22Rv1 (cell line): Measurements from ENCODE around the gene ERMP1.

Experiments
- ZFX ChIP-seq: fragments of 450-650 bp; IDR thresholded peaks from 2 replicates; pipeline ENCODE4 v1.6.1; 2017; ENCODE audit warnings: antibody characterized with exemption, borderline replicate concordance
- TF ChIP-seq, protein P1 (sequence below): fragments of 450-650 bp; IDR thresholded peaks from 2 replicates; pipeline ENCODE4 v1.5.1; 2017; ENCODE audit warnings: mild to moderate bottlenecking

DNA sequence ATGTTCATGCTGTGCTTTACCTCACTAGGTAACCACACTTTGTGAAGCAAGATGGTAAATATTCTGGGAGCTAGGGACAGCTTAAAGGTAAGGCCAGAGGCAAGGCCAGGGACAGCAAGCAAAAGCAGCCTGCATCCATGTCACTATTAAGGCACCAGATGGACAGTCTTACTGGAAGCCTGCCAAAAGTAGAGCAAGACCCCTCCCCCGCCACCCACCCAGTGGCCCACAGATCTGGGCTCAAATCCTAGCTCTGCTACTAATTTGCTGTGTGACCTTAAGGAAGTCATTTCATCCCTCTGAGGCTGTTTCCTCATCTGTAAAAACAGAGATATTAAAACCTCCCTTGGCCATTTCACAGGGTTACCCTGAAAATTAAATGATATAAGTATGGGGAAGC is 13.2 kb upstream of the ERMP1 start:
- TF ChIP-seq, protein P1, sequence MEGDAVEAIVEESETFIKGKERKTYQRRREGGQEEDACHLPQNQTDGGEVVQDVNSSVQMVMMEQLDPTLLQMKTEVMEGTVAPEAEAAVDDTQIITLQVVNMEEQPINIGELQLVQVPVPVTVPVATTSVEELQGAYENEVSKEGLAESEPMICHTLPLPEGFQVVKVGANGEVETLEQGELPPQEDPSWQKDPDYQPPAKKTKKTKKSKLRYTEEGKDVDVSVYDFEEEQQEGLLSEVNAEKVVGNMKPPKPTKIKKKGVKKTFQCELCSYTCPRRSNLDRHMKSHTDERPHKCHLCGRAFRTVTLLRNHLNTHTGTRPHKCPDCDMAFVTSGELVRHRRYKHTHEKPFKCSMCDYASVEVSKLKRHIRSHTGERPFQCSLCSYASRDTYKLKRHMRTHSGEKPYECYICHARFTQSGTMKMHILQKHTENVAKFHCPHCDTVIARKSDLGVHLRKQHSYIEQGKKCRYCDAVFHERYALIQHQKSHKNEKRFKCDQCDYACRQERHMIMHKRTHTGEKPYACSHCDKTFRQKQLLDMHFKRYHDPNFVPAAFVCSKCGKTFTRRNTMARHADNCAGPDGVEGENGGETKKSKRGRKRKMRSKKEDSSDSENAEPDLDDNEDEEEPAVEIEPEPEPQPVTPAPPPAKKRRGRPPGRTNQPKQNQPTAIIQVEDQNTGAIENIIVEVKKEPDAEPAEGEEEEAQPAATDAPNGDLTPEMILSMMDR, result no peak
- no peak for TF ChIP-seq ZFX
